PC-3 (cell line): ENCODE results near the gene LMO7. TPM values are rescaled to one million over a fixed set of nuclear protein-coding genes. Genes with fewer than 3 reads are reported as not detected.

Experiments
- ATAC-seq: fragments of 200-7000 bp; cut with Tn5 transposase; 2 replicates; pipeline ENCODE4 v1.9.1; 2020; ENCODE audit warnings: mild to moderate bottlenecking, moderate library complexity
- BruUV-seq: library from RNA; stranded (reverse); fragments of 400-500 nt; replicated peaks from 2 replicates; lab custom pipeline; 2021; lab: Mats Ljungman, UMichigan
- CTCF ChIA-PET: fragments of 300-600 bp; sonication (Branson Sonifier 250); formaldehyde crosslinking; loops from one replicate; lab custom pipeline; 2022; ENCODE audit warnings: antibody characterized with exemption; lab: Charles Lee
- POLR2A ChIA-PET: fragments of 300-600 bp; sonication (Branson Sonifier 250); formaldehyde crosslinking; loops from one replicate; lab custom pipeline; 2022; ENCODE audit warnings: antibody characterized with exemption; ENCODE audit not compliant: unreplicated experiment; lab: Charles Lee
- DNase-seq: peaks from one replicate; pipeline ENCODE4 v3.0.0-alpha.2; 2015
- H2AFZ ChIP-seq: fragments of 300-600 bp; sonication (generic); 2 replicates; pipeline ENCODE4 v1.6.0; 2016; ENCODE audit warnings: antibody characterized with exemption, low read length
- H3F3A ChIP-seq: fragments of 300-600 bp; sonication (generic); one replicate; pipeline ENCODE4 v1.6.0; 2017; ENCODE audit warnings: antibody characterized with exemption, low read length, control low read depth, mild to moderate bottlenecking; ENCODE audit not compliant: unreplicated experiment
- H3K27ac ChIP-seq: fragments of 300-600 bp; sonication (generic); 2 replicates; pipeline ENCODE4 v1.5.1; 2016; ENCODE audit warnings: mild to moderate bottlenecking, low read length
- H3K27me3 ChIP-seq: fragments of 300-600 bp; sonication (generic); 2 replicates; pipeline ENCODE4 v1.6.1; 2016; ENCODE audit warnings: low read length, mixed read lengths
- H3K36me3 ChIP-seq: fragments of 300-600 bp; sonication (generic); 2 replicates; pipeline ENCODE4 v1.6.1; 2016; ENCODE audit warnings: low read depth, mixed run types, low read length, mixed read lengths
- H3K4me1 ChIP-seq: fragments of 300-600 bp; sonication (generic); 2 replicates; pipeline ENCODE4 v1.5.1; 2016; ENCODE audit warnings: low read length; ENCODE audit not compliant: insufficient read depth
- H3K4me2 ChIP-seq: fragments of 300-600 bp; sonication (generic); 2 replicates; pipeline ENCODE4 v1.6.0; 2016; ENCODE audit warnings: low read length
- H3K4me3 ChIP-seq: fragments of 300-600 bp; sonication (generic); 2 replicates; pipeline ENCODE4 v1.5.1; 2016; ENCODE audit warnings: mild to moderate bottlenecking, low read length, mixed read lengths
- H3K79me2 ChIP-seq: fragments of 300-600 bp; sonication (generic); 2 replicates; pipeline ENCODE4 v1.6.1; 2017; ENCODE audit warnings: low read length, mixed read lengths
- H3K9ac ChIP-seq: fragments of 300-600 bp; sonication (generic); 2 replicates; pipeline ENCODE4 v1.6.0; 2016; ENCODE audit warnings: mild to moderate bottlenecking, low read length
- H3K9me2 ChIP-seq: fragments of 300-600 bp; sonication (generic); replicated peaks from 2 replicates; pipeline ENCODE4 v1.6.1; 2016; ENCODE audit warnings: mixed run types, low read length, mixed read lengths
- H3K9me3 ChIP-seq: fragments of 300-600 bp; sonication (generic); 2 replicates; pipeline ENCODE4 v1.6.1; 2016; ENCODE audit warnings: low read length, mixed read lengths
- H4K20me1 ChIP-seq: fragments of 300-600 bp; sonication (generic); 2 replicates; pipeline ENCODE4 v1.6.1; 2016; ENCODE audit warnings: low read length, mixed read lengths
- CTCF ChIP-seq: fragments of 300-600 bp; sonication (generic); conservative IDR thresholded peaks from 2 replicates; pipeline ENCODE4 v1.5.1; 2017; ENCODE audit warnings: antibody characterized with exemption, low read depth, mild to moderate bottlenecking, low read length
- EZH2 ChIP-seq: fragments of 300-600 bp; sonication (generic); IDR thresholded peaks from one replicate; pipeline ENCODE4 v1.6.1; 2017; ENCODE audit warnings: antibody characterized with exemption, mild to moderate bottlenecking, low read length; ENCODE audit not compliant: unreplicated experiment
- EZH2phosphoT487 ChIP-seq: fragments of 300-600 bp; sonication (generic); IDR thresholded peaks from 2 replicates; pipeline ENCODE4 v1.6.1; 2018; ENCODE audit warnings: mild to moderate bottlenecking, antibody characterized with exemption, low read length, borderline replicate concordance
- intact Hi-C: fragments of 100-400 bp; cut with micrococcal nuclease; formaldehyde crosslinking; loops from 2 replicates; pipeline ENCODE4 v1.9.0; 2023
- total RNA-seq: library from RNA; depleted of rRNA; stranded (reverse); fragments of >200 nt; gene quantifications from 2 replicates; pipeline ENCODE4 v1.2.3, GENCODE V29; 2014

The LMO7 gene
- total RNA-seq, 1 experiment from 2014 or later: 83.6 TPM

- H3K36me3 ChIP-seq: peaks cover 3% of the 10 kb centered on the region; the same call in 1 of the 2 replicates
- ATAC-seq (no peak), DNase-seq (no peak)
- ChIA-PET CTCF (no interaction called here), POLR2A (no interaction called here)
- no peak overlapping the region for H3K4me2 ChIP-seq
- H3K9ac ChIP-seq: no peak overlapping the region
- TF ChIP-seq EZH2 (no peak), EZH2phosphoT487 (no peak), CTCF (no peak)
- H3K79me2 ChIP-seq: no peaks in the 10 kb centered on the region
- no peaks in the 10 kb centered on the region for H3F3A ChIP-seq
- H3K27me3 ChIP-seq: no peaks in the 10 kb centered on the region
- no peaks in the 10 kb centered on the region for H3K9me3 ChIP-seq
- intact Hi-C loops: no loop called here
- no peak overlapping the region for H2AFZ ChIP-seq
- H3K4me1 ChIP-seq: no peaks in the 10 kb centered on the region
- H3K27ac ChIP-seq: no peak overlapping the region
- no TSS peak for BruUV-seq
- H3K9me2 ChIP-seq: no peaks in the 10 kb centered on the region
- no peak overlapping the region for H3K4me3 ChIP-seq
- no peaks in the 10 kb centered on the region for H4K20me1 ChIP-seq
Observed at GRCh38 chr13:75818968-75819225, 182.8 kb downstream of the LMO7 start.

GRCh38 chr13:75825161-75825560, 189.0 kb downstream of the LMO7 start:
- no peak overlapping the region for H3K9ac ChIP-seq
- H4K20me1 ChIP-seq: no peaks in the 10 kb centered on the region
- H3K9me2 ChIP-seq: no peaks in the 10 kb centered on the region
- no peaks in the 10 kb centered on the region for H3K9me3 ChIP-seq
- no peaks in the 10 kb centered on the region for H3K79me2 ChIP-seq
- TF ChIP-seq CTCF (no peak), EZH2 (no peak), EZH2phosphoT487 (no peak)
- ChIA-PET POLR2A (no interaction called here), CTCF (no interaction called here)
- no peak overlapping the region for H2AFZ ChIP-seq
- ATAC-seq: no peak
- no peak overlapping the region for H3K4me2 ChIP-seq
- no peaks in the 10 kb centered on the region for H3K4me1 ChIP-seq
- no peak overlapping the region for H3K27ac ChIP-seq
- H3K4me3 ChIP-seq: no peak overlapping the region
- intact Hi-C loops: no loop called here
- no peaks in the 10 kb centered on the region for H3K27me3 ChIP-seq
- BruUV-seq: no TSS peak
- peaks cover 8% of the 10 kb centered on the region; the same call in 1 of the 2 replicates for H3K36me3 ChIP-seq
- no peaks in the 10 kb centered on the region for H3F3A ChIP-seq
- no peak for DNase-seq

GRCh38 chr13:75825594-75825993, 189.5 kb downstream of the LMO7 start:
- Histone ChIP-seq H3F3A (no peaks in the 10 kb centered on the region), H3K27ac (no peak overlapping the region), H4K20me1 (no peaks in the 10 kb centered on the region), H3K79me2 (no peaks in the 10 kb centered on the region), H3K9me2 (no peaks in the 10 kb centered on the region), H3K4me3 (no peak overlapping the region), H3K27me3 (no peaks in the 10 kb centered on the region), H2AFZ (no peak overlapping the region), H3K36me3 (peaks cover 10% of the 10 kb centered on the region; the same call in 1 of the 2 replicates), H3K4me2 (no peak overlapping the region), H3K9ac (no peak overlapping the region), H3K9me3 (no peaks in the 10 kb centered on the region), H3K4me1 (no peaks in the 10 kb centered on the region)
- ChIA-PET CTCF (no interaction called here), POLR2A (no interaction called here)
- TF ChIP-seq EZH2: no peak
- TF ChIP-seq CTCF: no peak
- no peak for TF ChIP-seq EZH2phosphoT487
- ATAC-seq: no peak
- DNase-seq: no peak
- no TSS peak for BruUV-seq
- intact Hi-C loops: no loop called here
